ENCODE results near the gene RASA3. TPM values are rescaled to one million over a fixed set of nuclear protein-coding genes. Genes with fewer than 3 reads are reported as not detected.
A peak's percentile ranks its signal among the peaks of the same experiment; 100 is the strongest.

RASA3 gene
- total RNA-seq, 1 donor from 2014 or later = 14.6 TPM

DNA sequence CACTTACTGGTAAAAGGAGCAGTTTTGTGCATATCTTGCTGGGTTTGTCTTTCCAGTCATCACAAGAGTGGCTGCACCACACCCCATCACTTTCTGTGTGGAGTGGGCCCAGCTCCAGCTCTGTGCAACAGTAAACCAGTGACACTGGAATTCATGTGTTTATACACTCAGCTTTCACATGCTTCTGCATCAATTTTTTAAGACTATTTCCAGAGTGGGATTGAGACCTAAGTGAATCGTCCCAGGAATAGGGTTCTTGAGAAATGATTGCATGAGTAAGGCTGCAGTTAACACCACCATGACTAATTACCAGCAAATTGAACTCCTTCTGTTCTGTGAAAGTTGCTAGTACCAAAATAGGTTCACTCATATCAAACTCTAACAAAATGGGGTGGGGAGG, 41.3 kb upstream of the RASA3 start:
- TF ChIP-seq CTCF (IDR thresholded peaks at IDR 0.05; ENCODE audit: unreplicated experiment) = no peak
- Mint-ChIP-seq H3K27me3 (ENCODE audit: low read depth) (no peaks in the 10 kb centered on the region), H3K36me3 (peaks cover 5% of the 10 kb centered on the region), H3K27ac (peak overlapping the region; percentile 64), H3K4me1 (peaks cover 6% of the 10 kb centered on the region), H3K4me3 (no peak overlapping the region), H3K9me3 (peaks cover 23% of the 10 kb centered on the region)
- DNase-seq (ENCODE audit: low spot score in 2 of 2, unreplicated experiment in 2 of 2) = no peak

DNA sequence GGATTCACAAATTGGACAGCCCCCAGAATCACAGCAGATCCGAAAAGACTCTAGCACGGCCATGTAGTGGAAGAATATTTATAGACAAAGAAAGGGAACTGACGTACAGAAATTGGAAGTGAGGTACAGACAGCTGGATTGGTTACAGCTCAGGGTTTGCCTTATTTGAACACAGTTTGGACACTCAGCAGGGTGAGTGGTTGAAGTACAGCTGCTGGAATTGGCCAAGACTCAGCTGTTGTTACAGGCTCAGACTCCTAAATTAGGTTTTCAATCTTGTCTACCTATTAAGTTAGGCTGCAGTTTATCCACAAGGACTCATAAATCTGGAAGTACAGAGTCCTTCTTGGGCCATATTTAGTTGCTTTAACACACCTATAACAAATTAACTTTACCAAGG, 40.8 kb upstream of the RASA3 start:
- TF ChIP-seq CTCF (IDR thresholded peaks at IDR 0.05; ENCODE audit: unreplicated experiment) = no peak
- DNase-seq (ENCODE audit: low spot score in 2 of 2, unreplicated experiment in 2 of 2) = no peak
- Mint-ChIP-seq H3K4me1 (peaks cover 2% of the 10 kb centered on the region), H3K27ac (no peak overlapping the region), H3K36me3 (peaks cover 5% of the 10 kb centered on the region), H3K4me3 (no peak overlapping the region), H3K9me3 (peaks cover 23% of the 10 kb centered on the region), H3K27me3 (ENCODE audit: low read depth) (no peaks in the 10 kb centered on the region)

DNA sequence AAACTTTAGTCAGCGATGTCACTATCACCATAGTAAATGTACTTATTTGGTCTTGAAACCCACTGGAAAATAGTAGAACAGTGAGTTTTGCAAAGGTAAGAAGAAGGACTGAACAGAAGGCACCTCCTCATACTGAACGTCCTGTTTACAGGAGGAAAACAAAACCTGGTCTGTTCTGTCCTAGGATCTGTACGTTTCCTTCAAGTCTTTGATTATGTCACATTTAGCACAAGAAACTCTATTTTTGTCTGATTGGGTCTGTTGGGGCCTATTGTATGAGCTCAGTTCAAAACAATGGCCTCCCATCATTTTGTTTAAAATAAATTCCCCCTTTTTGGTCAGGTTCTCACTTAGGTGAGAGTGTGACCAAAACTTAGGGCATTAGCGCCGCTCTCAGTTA, 35.5 kb upstream of the RASA3 start:
- peaks cover 2% of the 10 kb centered on the region for H3K36me3 Mint-ChIP-seq
- H3K27me3 Mint-ChIP-seq (ENCODE audit: low read depth) = peaks cover 14% of the 10 kb centered on the region
- H3K27ac Mint-ChIP-seq = no peak overlapping the region
- DNase-seq (ENCODE audit: low spot score in 2 of 2, unreplicated experiment in 2 of 2) = no peak
- H3K9me3 Mint-ChIP-seq = peaks cover 8% of the 10 kb centered on the region
- no peak overlapping the region for H3K4me3 Mint-ChIP-seq
- no peak for TF ChIP-seq CTCF (IDR thresholded peaks at IDR 0.05; ENCODE audit: unreplicated experiment)
- H3K4me1 Mint-ChIP-seq = no peaks in the 10 kb centered on the region

DNA sequence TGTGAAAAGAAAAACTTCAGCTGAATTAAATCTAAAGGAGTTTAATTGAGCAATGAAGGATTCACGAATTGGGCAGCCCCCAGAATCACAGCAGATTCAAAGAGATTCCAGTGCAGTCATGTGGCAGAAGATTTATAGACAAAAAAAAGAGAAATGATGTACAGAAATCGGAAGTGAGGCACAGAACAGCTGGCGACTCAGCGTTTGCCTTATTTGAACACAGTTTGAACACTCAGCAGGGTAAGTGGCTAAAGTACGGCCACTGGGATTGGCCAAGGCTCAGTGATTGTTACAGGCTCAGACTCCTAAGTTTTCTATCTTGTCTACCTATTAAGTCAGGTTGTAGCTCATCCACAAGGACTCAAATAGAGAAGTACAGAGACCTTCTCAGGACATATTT, 35.0 kb upstream of the RASA3 start:
- Mint-ChIP-seq H3K9me3 (peaks cover 6% of the 10 kb centered on the region), H3K27me3 (ENCODE audit: low read depth) (peaks cover 17% of the 10 kb centered on the region), H3K27ac (no peak overlapping the region), H3K4me3 (no peak overlapping the region), H3K36me3 (peaks cover 2% of the 10 kb centered on the region), H3K4me1 (no peaks in the 10 kb centered on the region)
- no peak for TF ChIP-seq CTCF (IDR thresholded peaks at IDR 0.05; ENCODE audit: unreplicated experiment)
- DNase-seq (ENCODE audit: low spot score in 2 of 2, unreplicated experiment in 2 of 2) = no peak

- Mint-ChIP-seq H3K27ac (no peak overlapping the region), H3K36me3 (no peaks in the 10 kb centered on the region), H3K9me3 (peaks cover under 1% of the 10 kb centered on the region), H3K4me1 (peaks cover 2% of the 10 kb centered on the region), H3K4me3 (no peak overlapping the region), H3K27me3 (ENCODE audit: low read depth) (peaks cover 24% of the 10 kb centered on the region)
- TF ChIP-seq CTCF (IDR thresholded peaks at IDR 0.05; ENCODE audit: unreplicated experiment) = no peak
- DNase-seq (ENCODE audit: low spot score in 2 of 2, unreplicated experiment in 2 of 2) = peak in 1 of 2 experiments; percentile 28
These were observed 34.1 kb upstream of the RASA3 start for GRCh38 chr13:114166381-114167131.
